ENCODE measurements around the gene SEMA4G. TPM values are rescaled to one million over a fixed set of nuclear protein-coding genes. Genes with fewer than 3 reads are reported as not detected.

Gene SEMA4G
- total and polyA plus RNA-seq, 2 of the 13 experiments (the other 11 are each of a cell fraction or from before 2014, with no cell fraction given) = 46.2 to 207 TPM

DNA sequence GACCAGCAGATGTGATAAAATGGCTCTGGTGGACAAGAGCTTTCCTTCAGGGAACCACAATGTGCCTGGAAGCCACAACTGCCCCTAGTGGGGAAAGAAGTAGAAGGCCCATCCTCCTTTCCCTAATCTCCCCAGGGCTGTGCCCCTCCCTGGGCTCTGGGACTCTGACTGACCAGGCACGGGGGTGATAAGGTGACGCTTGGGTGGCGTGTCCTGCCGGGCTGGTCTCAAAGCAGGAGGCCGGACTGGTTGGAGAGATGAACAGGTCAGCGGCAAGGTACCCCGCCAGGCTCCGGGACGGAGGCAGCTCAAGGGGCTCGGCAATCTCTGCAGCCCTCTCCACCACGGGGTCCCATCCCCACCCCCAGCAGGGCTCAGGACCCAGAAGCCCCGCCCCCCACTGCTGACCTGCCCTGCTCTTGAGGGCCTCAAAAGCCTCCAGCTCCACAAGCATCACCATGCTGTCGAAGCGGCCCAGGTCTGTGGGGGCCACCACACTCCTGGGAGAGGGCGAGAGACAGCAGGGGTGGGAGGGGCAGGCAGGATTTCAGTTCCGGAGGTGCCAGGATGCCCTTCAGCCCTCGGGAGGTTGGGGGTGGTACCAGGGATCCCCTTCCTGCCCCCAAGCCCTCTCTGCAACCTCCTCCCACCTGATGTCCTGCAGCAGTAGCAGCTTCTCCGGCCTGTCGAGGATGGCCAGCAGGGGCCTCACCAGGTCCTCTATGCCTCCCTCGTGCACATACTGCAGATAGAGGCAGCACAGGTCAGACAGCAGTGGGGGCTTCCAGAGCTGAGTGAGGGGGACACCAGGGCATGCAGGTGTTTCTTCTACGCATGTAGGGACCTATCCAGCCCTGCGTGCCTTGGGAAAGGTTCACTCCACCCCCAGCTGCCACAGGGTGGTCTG lies 42.5 kb downstream of the SEMA4G start (continued):
- TF ChIP-seq, protein P1, sequence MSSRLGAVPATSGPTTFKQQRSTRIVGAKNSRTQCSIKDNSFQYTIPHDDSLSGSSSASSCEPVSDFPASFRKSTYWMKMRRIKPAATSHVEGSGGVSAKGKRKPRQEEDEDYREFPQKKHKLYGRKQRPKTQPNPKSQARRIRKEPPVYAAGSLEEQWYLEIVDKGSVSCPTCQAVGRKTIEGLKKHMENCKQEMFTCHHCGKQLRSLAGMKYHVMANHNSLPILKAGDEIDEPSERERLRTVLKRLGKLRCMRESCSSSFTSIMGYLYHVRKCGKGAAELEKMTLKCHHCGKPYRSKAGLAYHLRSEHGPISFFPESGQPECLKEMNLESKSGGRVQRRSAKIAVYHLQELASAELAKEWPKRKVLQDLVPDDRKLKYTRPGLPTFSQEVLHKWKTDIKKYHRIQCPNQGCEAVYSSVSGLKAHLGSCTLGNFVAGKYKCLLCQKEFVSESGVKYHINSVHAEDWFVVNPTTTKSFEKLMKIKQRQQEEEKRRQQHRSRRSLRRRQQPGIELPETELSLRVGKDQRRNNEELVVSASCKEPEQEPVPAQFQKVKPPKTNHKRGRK (CRISPR knock-in tag; IDR thresholded peaks at IDR 0.05) = no peak
- TF ChIP-seq, protein P2, sequence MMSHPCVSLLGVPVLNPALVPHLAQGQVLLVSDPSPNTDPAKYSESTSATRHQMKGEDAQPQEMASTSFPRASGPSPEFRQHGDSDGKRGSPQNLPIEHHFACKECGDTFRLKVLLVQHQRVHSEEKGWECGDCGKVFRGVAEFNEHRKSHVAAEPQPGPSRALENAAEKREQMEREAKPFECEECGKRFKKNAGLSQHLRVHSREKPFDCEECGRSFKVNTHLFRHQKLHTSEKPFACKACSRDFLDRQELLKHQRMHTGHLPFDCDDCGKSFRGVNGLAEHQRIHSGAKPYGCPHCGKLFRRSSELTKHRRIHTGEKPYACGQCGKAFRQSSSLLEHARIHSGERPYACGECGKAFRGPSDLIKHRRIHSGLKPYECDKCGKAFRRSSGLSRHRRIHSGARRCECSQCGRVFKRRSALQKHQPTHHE (CRISPR knock-in tag; IDR thresholded peaks at IDR 0.05; ENCODE audit: borderline replicate concordance) = peak; percentile 32; the same call in 1 of the 2 replicates
- TF ChIP-seq PRMT3 (CRISPR knock-in tag; IDR thresholded peaks at IDR 0.05; ENCODE audit: borderline replicate concordance, low read depth) (0 out of 2 replicates have a peak, but pooled peaks have one; percentile 33), TGIF2 (CRISPR knock-in tag; IDR thresholded peaks at IDR 0.05) (0 out of 2 replicates have a peak, but pooled peaks have one; percentile 13), ZNF776 (CRISPR knock-in tag; IDR thresholded peaks at IDR 0.05) (no peak), GFI1 (CRISPR knock-in tag; IDR thresholded peaks at IDR 0.05; ENCODE audit: borderline replicate concordance) (peak; percentile 83; the same call in 1 of the 2 replicates), NFRKB (IDR thresholded peaks at IDR 0.05) (no peak), EHMT2 (IDR thresholded peaks at IDR 0.05; ENCODE audit: borderline replicate concordance, low read depth, low read length) (no peak), PHF21A (CRISPR knock-in tag; IDR thresholded peaks at IDR 0.05) (peak; percentile 58; the same call in 1 of the 2 replicates)
- TF ChIP-seq, protein P3, sequence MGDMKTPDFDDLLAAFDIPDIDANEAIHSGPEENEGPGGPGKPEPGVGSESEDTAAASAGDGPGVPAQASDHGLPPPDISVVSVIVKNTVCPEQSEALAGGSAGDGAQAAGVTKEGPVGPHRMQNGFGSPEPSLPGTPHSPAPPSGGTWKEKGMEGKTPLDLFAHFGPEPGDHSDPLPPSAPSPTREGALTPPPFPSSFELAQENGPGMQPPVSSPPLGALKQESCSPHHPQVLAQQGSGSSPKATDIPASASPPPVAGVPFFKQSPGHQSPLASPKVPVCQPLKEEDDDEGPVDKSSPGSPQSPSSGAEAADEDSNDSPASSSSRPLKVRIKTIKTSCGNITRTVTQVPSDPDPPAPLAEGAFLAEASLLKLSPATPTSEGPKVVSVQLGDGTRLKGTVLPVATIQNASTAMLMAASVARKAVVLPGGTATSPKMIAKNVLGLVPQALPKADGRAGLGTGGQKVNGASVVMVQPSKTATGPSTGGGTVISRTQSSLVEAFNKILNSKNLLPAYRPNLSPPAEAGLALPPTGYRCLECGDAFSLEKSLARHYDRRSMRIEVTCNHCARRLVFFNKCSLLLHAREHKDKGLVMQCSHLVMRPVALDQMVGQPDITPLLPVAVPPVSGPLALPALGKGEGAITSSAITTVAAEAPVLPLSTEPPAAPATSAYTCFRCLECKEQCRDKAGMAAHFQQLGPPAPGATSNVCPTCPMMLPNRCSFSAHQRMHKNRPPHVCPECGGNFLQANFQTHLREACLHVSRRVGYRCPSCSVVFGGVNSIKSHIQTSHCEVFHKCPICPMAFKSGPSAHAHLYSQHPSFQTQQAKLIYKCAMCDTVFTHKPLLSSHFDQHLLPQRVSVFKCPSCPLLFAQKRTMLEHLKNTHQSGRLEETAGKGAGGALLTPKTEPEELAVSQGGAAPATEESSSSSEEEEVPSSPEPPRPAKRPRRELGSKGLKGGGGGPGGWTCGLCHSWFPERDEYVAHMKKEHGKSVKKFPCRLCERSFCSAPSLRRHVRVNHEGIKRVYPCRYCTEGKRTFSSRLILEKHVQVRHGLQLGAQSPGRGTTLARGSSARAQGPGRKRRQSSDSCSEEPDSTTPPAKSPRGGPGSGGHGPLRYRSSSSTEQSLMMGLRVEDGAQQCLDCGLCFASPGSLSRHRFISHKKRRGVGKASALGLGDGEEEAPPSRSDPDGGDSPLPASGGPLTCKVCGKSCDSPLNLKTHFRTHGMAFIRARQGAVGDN (CRISPR knock-in tag; IDR thresholded peaks at IDR 0.05) = peak; percentile 80
- TF ChIP-seq, protein P4, sequence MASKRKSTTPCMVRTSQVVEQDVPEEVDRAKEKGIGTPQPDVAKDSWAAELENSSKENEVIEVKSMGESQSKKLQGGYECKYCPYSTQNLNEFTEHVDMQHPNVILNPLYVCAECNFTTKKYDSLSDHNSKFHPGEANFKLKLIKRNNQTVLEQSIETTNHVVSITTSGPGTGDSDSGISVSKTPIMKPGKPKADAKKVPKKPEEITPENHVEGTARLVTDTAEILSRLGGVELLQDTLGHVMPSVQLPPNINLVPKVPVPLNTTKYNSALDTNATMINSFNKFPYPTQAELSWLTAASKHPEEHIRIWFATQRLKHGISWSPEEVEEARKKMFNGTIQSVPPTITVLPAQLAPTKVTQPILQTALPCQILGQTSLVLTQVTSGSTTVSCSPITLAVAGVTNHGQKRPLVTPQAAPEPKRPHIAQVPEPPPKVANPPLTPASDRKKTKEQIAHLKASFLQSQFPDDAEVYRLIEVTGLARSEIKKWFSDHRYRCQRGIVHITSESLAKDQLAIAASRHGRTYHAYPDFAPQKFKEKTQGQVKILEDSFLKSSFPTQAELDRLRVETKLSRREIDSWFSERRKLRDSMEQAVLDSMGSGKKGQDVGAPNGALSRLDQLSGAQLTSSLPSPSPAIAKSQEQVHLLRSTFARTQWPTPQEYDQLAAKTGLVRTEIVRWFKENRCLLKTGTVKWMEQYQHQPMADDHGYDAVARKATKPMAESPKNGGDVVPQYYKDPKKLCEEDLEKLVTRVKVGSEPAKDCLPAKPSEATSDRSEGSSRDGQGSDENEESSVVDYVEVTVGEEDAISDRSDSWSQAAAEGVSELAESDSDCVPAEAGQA (IDR thresholded peaks at IDR 0.05; ENCODE audit: low read depth) = 0 out of 2 replicates have a peak, but pooled peaks have one; percentile 18
- TF ChIP-seq, protein P4 (CRISPR knock-in tag; IDR thresholded peaks at IDR 0.05; ENCODE audit: borderline replicate concordance) = no peak
- TF ChIP-seq, protein P5, sequence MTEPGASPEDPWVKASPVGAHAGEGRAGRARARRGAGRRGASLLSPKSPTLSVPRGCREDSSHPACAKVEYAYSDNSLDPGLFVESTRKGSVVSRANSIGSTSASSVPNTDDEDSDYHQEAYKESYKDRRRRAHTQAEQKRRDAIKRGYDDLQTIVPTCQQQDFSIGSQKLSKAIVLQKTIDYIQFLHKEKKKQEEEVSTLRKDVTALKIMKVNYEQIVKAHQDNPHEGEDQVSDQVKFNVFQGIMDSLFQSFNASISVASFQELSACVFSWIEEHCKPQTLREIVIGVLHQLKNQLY (CRISPR knock-in tag; IDR thresholded peaks at IDR 0.05) = no peak
